Osteoblast (primary cell): ENCODE data around the gene TCF7L1. TPM values are rescaled to one million over a fixed set of nuclear protein-coding genes. Genes with fewer than 3 reads are reported as not detected.

ENCODE experiments used
- DNase-seq: peaks from one replicate; pipeline ENCODE4 v3.0.0; 2011; ENCODE audit warnings: low spot score, mixed read lengths; ENCODE audit not compliant: insufficient read length; ENCODE audit errors: missing footprints
- H2AFZ ChIP-seq: 2 replicates; pipeline ENCODE4 v1.6.0; 2011; ENCODE audit warnings: mild to moderate bottlenecking, low read length
- H3K27ac ChIP-seq: 2 replicates; pipeline ENCODE4 v1.5.1; 2011; ENCODE audit warnings: mild to moderate bottlenecking, low read depth, low read length, moderate library complexity
- H3K27me3 ChIP-seq: 2 replicates; pipeline ENCODE4 v1.6.0; 2012; ENCODE audit warnings: mild to moderate bottlenecking, control low read depth, inconsistent platforms, low read length, moderate library complexity; ENCODE audit not compliant: insufficient read depth
- H3K36me3 ChIP-seq: 2 replicates; pipeline ENCODE4 v1.5.1; 2011; ENCODE audit warnings: mild to moderate bottlenecking, low read length, control low read depth, moderate library complexity; ENCODE audit not compliant: insufficient read depth
- H3K4me1 ChIP-seq: 2 replicates; pipeline ENCODE4 v1.5.1; 2011; ENCODE audit warnings: mild to moderate bottlenecking, low read length, control low read depth, moderate library complexity; ENCODE audit not compliant: insufficient read depth
- H3K4me2 ChIP-seq: 2 replicates; pipeline ENCODE4 v1.6.0; 2011; ENCODE audit warnings: mild to moderate bottlenecking, low read length; ENCODE audit not compliant: insufficient read depth
- H3K4me3 ChIP-seq: fragments of 200-600 bp; sonication (generic); 3 replicates; pipeline ENCODE4 v1.5.1; 2012; ENCODE audit warnings: mild to moderate bottlenecking, low read length, inconsistent platforms; ENCODE audit not compliant: insufficient read depth
- H3K79me2 ChIP-seq: 2 replicates; pipeline ENCODE4 v1.6.0; 2012; ENCODE audit warnings: mild to moderate bottlenecking, low read length, control low read depth, inconsistent platforms; ENCODE audit not compliant: insufficient read depth
- H3K9me3 ChIP-seq: 2 replicates; pipeline ENCODE4 v1.5.1; 2011; ENCODE audit warnings: low read depth, low read length, control low read depth
- H4K20me1 ChIP-seq: 2 replicates; pipeline ENCODE4 v1.6.0; 2012; ENCODE audit warnings: mild to moderate bottlenecking, low read length, control low read depth; ENCODE audit not compliant: insufficient read depth
- CTCF ChIP-seq: IDR thresholded peaks from 2 replicates; pipeline ENCODE4 v1.5.1; 2011; ENCODE audit warnings: mild to moderate bottlenecking, low read depth, low read length, moderate library complexity; ENCODE audit errors: extremely low read depth
- total RNA-seq: library from RNA; depleted of rRNA; stranded (reverse); fragments of >200 nt; gene quantifications from 2 replicates; pipeline ENCODE4 v1.2.3, GENCODE V29; 2012

The TCF7L1 gene
- total RNA-seq, 1 donor: 2.5 TPM

GRCh38 chr2:85344356-85344954 lies 211.3 kb downstream of the TCF7L1 start:
- Histone ChIP-seq H3K4me3 (no peak overlapping the region), H3K36me3 (peaks cover 29% of the 10 kb centered on the region), H3K27ac (no peak overlapping the region), H3K4me1 (peaks cover 5% of the 10 kb centered on the region), H3K27me3 (no peaks in the 10 kb centered on the region), H4K20me1 (peaks cover 3% of the 10 kb centered on the region), H2AFZ (no peak overlapping the region), H3K79me2 (no peaks in the 10 kb centered on the region), H3K9me3 (no peaks in the 10 kb centered on the region), H3K4me2 (no peak overlapping the region)
- no peak for TF ChIP-seq CTCF
- DNase-seq: no peak

- Histone ChIP-seq H3K9me3 (no peaks in the 10 kb centered on the region), H3K4me1 (no peaks in the 10 kb centered on the region), H4K20me1 (peaks cover 5% of the 10 kb centered on the region), H3K27ac (no peak overlapping the region), H3K36me3 (peaks cover 51% of the 10 kb centered on the region), H3K4me3 (no peak overlapping the region), H3K79me2 (peaks cover 8% of the 10 kb centered on the region), H3K27me3 (no peaks in the 10 kb centered on the region), H2AFZ (no peak overlapping the region), H3K4me2 (no peak overlapping the region)
- TF ChIP-seq CTCF: no peak
- no peak for DNase-seq
Measured at GRCh38 chr2:85347599-85347998, 214.4 kb downstream of the TCF7L1 start.

- peak; percentile 88 for DNase-seq
- H3K4me1 ChIP-seq: peaks cover 13% of the 10 kb centered on the region
Measured at GRCh38 chr2:85353876-85354285, 220.7 kb downstream of the TCF7L1 start.

More at GRCh38 chr2:85353876-85354285, 220.7 kb downstream of the TCF7L1 start:
- Histone ChIP-seq H3K4me3 (peak overlapping the region; percentile 94), H3K4me2 (peak overlapping the region; percentile 96), H2AFZ (peak overlapping the region; percentile 99), H3K79me2 (peaks cover 55% of the 10 kb centered on the region), H4K20me1 (peaks cover 4% of the 10 kb centered on the region), H3K36me3 (peaks cover 48% of the 10 kb centered on the region), H3K9me3 (no peaks in the 10 kb centered on the region), H3K27ac (peak overlapping the region; percentile 38), H3K27me3 (no peaks in the 10 kb centered on the region)
- TF ChIP-seq CTCF: no peak
